IMR-90 (cell line): ENCODE results near the gene PIM1. TPM values are rescaled to one million over a fixed set of nuclear protein-coding genes. Genes with fewer than 3 reads are reported as not detected.

Experiments
- ATAC-seq: fragments of 200-7000 bp; cut with Tn5 transposase; 2 replicates; pipeline ENCODE4 v1.9.1; 2020; ENCODE audit warnings: low read depth, mild to moderate bottlenecking, moderate library complexity
- Bru-seq: library from RNA; stranded (reverse); fragments of 400-500 nt; gene quantifications from one replicate; lab custom pipeline; 2021; lab: Mats Ljungman, UMichigan
- BruChase-seq, 2 experiments: library from RNA; stranded (reverse); fragments of 400-500 nt; gene quantifications; one replicate each; lab custom pipeline; 2021; lab: Mats Ljungman, UMichigan
- BruUV-seq: library from RNA; stranded (reverse); fragments of 400-500 nt; replicated peaks from 2 replicates; lab custom pipeline; 2021; lab: Mats Ljungman, UMichigan
- CTCF ChIA-PET: fragments of 300-600 bp; formaldehyde crosslinking; extraction: SDS; loops from one replicate; lab custom pipeline; 2021; ENCODE audit warnings: antibody characterized with exemption; lab: Yijun Ruan, JAX
- POLR2A ChIA-PET: fragments of 300-600 bp; sonication (Branson Sonifier 250); formaldehyde crosslinking; loops from one replicate; lab custom pipeline; 2022; ENCODE audit warnings: antibody characterized with exemption; ENCODE audit not compliant: unreplicated experiment; lab: Charles Lee
- DNase-seq: peaks from one replicate; pipeline ENCODE4 v3.0.0; 2013
- H2AFZ ChIP-seq: replicated peaks from 2 replicates; pipeline ENCODE3; 2013; ENCODE audit warnings: low read length, mild to moderate bottlenecking; ENCODE audit not compliant: poor library complexity
- H2AK5ac ChIP-seq: 2 replicates; pipeline ENCODE4 v1.6.1; 2013; ENCODE audit warnings: low read depth, low read length, inconsistent platforms
- H2AK9ac ChIP-seq: replicated peaks from 2 replicates; pipeline ENCODE3; 2013; ENCODE audit warnings: mild to moderate bottlenecking, low read depth, low read length, moderate library complexity; ENCODE audit not compliant: poor library complexity
- H2BK120ac ChIP-seq: 2 replicates; pipeline ENCODE4 v1.6.1; 2013; ENCODE audit warnings: low read depth, low read length, inconsistent platforms
- H2BK15ac ChIP-seq: 3 replicates; pipeline ENCODE4 v1.6.1; 2013; ENCODE audit warnings: low read depth, low read length, inconsistent platforms
- H2BK20ac ChIP-seq: 2 replicates; pipeline ENCODE4 v1.6.1; 2013; ENCODE audit warnings: low read depth, mild to moderate bottlenecking, inconsistent platforms, low read length, moderate library complexity
- H2BK5ac ChIP-seq: 2 replicates; pipeline ENCODE4 v1.6.1; 2013; ENCODE audit warnings: mild to moderate bottlenecking, low read depth, low read length, inconsistent platforms; ENCODE audit not compliant: poor library complexity, severe bottlenecking
- H3K14ac ChIP-seq: replicated peaks from 2 replicates; pipeline ENCODE4 v1.6.1; 2013; ENCODE audit warnings: low read depth, low read length, inconsistent platforms
- H3K18ac ChIP-seq: 2 replicates; pipeline ENCODE4 v1.6.1; 2013; ENCODE audit warnings: low read depth, low read length, control low read depth
- H3K23ac ChIP-seq: 2 replicates; pipeline ENCODE4 v1.6.1; 2013; ENCODE audit warnings: low read depth, low read length, inconsistent platforms
- H3K27ac ChIP-seq: 2 replicates; pipeline ENCODE4 v1.5.1; 2013; ENCODE audit warnings: mild to moderate bottlenecking, control low read depth, low read length; ENCODE audit not compliant: insufficient read depth
- H3K27me3 ChIP-seq: 2 replicates; pipeline ENCODE4 v1.6.1; 2013; ENCODE audit warnings: low read length; ENCODE audit not compliant: control insufficient read depth, insufficient read depth
- H3K36me3 ChIP-seq: 2 replicates; pipeline ENCODE4 v1.6.1; 2013; ENCODE audit warnings: low read length, mixed read lengths; ENCODE audit not compliant: control insufficient read depth, insufficient read depth
- H3K4ac ChIP-seq: 2 replicates; pipeline ENCODE4 v1.6.1; 2013; ENCODE audit warnings: low read depth, low read length, inconsistent platforms
- H3K4me1 ChIP-seq: 2 replicates; pipeline ENCODE4 v1.6.1; 2013; ENCODE audit warnings: low read length, mixed read lengths; ENCODE audit not compliant: control insufficient read depth, insufficient read depth
- H3K4me2 ChIP-seq: 2 replicates; pipeline ENCODE4 v1.6.1; 2013; ENCODE audit warnings: low read depth, mild to moderate bottlenecking, control low read depth, low read length, moderate library complexity
- H3K4me3 ChIP-seq: 2 replicates; pipeline ENCODE4 v1.5.1; 2013; ENCODE audit warnings: low read depth, mild to moderate bottlenecking, control low read depth, low read length, moderate library complexity; ENCODE audit not compliant: insufficient read depth
- H3K56ac ChIP-seq: 2 replicates; pipeline ENCODE4 v1.6.1; 2013; ENCODE audit warnings: low read length, inconsistent platforms; ENCODE audit not compliant: insufficient read depth; ENCODE audit errors: extremely low read depth
- H3K79me1 ChIP-seq, 2 experiments: 2 replicates each; pipeline ENCODE4 v1.6.1; 2013; ENCODE audit warnings: low read length in 2 of 2, inconsistent platforms in 1 of 2, low read depth in 1 of 2
- H3K9ac ChIP-seq: 2 replicates; pipeline ENCODE4 v1.6.1; 2013; ENCODE audit warnings: low read depth, low read length, control low read depth
- H3K9me1 ChIP-seq: 2 replicates; pipeline ENCODE4 v1.6.1; 2013; ENCODE audit warnings: low read length, inconsistent platforms; ENCODE audit not compliant: insufficient read depth
- H3K9me3 ChIP-seq: 2 replicates; pipeline ENCODE4 v1.6.1; 2013; ENCODE audit warnings: low read length; ENCODE audit not compliant: control insufficient read depth, insufficient read depth
- H4K20me1 ChIP-seq: 2 replicates; pipeline ENCODE4 v1.6.1; 2013; ENCODE audit warnings: low read length, inconsistent platforms; ENCODE audit not compliant: insufficient read depth
- H4K5ac ChIP-seq: 2 replicates; pipeline ENCODE4 v1.6.1; 2013; ENCODE audit warnings: mild to moderate bottlenecking, low read depth, low read length, control low read depth
- H4K8ac ChIP-seq, 2 experiments: 2 replicates each; pipeline ENCODE4 v1.6.1; 2013; ENCODE audit warnings: low read depth in 2 of 2, low read length in 2 of 2, control low read depth in 1 of 2, inconsistent platforms in 1 of 2
- H4K91ac ChIP-seq: 2 replicates; pipeline ENCODE4 v1.6.1; 2013; ENCODE audit warnings: low read depth, low read length, inconsistent platforms; ENCODE audit not compliant: insufficient read depth
- BHLHE40 ChIP-seq: fragments of 150-350 bp; IDR thresholded peaks from 2 replicates; pipeline ENCODE4 v1.6.1; 2016; ENCODE audit warnings: mild to moderate bottlenecking, low read depth, low read length
- CEBPB ChIP-seq: IDR thresholded peaks from 2 replicates; pipeline ENCODE4 v1.6.1; 2012; ENCODE audit warnings: low read depth, low read length, improper control_type of control experiment
- CHD1 ChIP-seq: IDR thresholded peaks from 2 replicates; pipeline ENCODE4 v1.6.1; 2012; ENCODE audit warnings: low read depth, low read length, improper control_type of control experiment
- ELK1 ChIP-seq: fragments of 150-350 bp; IDR thresholded peaks from 2 replicates; pipeline ENCODE4 v1.6.1; 2016; ENCODE audit warnings: low read depth, mild to moderate bottlenecking, low read length, moderate library complexity, borderline replicate concordance
- MAFK ChIP-seq: IDR thresholded peaks from 2 replicates; pipeline ENCODE4 v1.6.1; 2012; ENCODE audit warnings: low read depth, low read length, improper control_type of control experiment
- NFE2L2 ChIP-seq: fragments of 150-350 bp; IDR thresholded peaks from 2 replicates; pipeline ENCODE4 v1.6.1; 2016; ENCODE audit warnings: low read depth, mild to moderate bottlenecking, low read length
- RAD21 ChIP-seq: IDR thresholded peaks from 2 replicates; pipeline ENCODE4 v1.6.1; 2012; ENCODE audit warnings: low read length, improper control_type of control experiment
- RCOR1 ChIP-seq: IDR thresholded peaks from 2 replicates; pipeline ENCODE4 v1.6.1; 2012; ENCODE audit warnings: mild to moderate bottlenecking, low read length, improper control_type of control experiment; ENCODE audit not compliant: insufficient replicate concordance
- SMC3 ChIP-seq: fragments of 150-350 bp; IDR thresholded peaks from 2 replicates; pipeline ENCODE4 v1.6.1; 2016; ENCODE audit warnings: low read depth, mild to moderate bottlenecking, antibody characterized with exemption, low read length, moderate library complexity
- USF2 ChIP-seq: fragments of 150-350 bp; IDR thresholded peaks from 2 replicates; pipeline ENCODE4 v1.6.1; 2017; ENCODE audit warnings: mild to moderate bottlenecking, antibody characterized with exemption, low read length, low read depth
- WGBS, 2 experiments: methylation state at CpG; one replicate each; pipeline versions ENCODE4 v1.1.5 to v1.1.7; 2013; ENCODE audit warnings: missing lambda C conversion rate in 2 of 2; ENCODE audit not compliant: insufficient read length in 1 of 2; ENCODE audit errors: extremely low coverage in 2 of 2; 5-methylcytosine and 5-hydroxymethylcytosine counted together
- dilution Hi-C: fragments of 300-500 bp; cut with HindIII; formaldehyde crosslinking; loops from one replicate; pipeline ENCODE4 v1.14.3; 2018; ENCODE audit warnings: low sequenced_read_pairs; ENCODE audit not compliant: unreplicated experiment
- in situ Hi-C: fragments of 300-500 bp; cut with MboI; formaldehyde crosslinking; loops from 3 replicates; pipeline ENCODE4 v1.14.3; 2019; ENCODE audit warnings: low sequenced_read_pairs, inconsistent platforms, mixed read lengths
- intact Hi-C: fragments of 100-400 bp; cut with micrococcal nuclease; formaldehyde crosslinking; loops from 2 replicates; pipeline ENCODE4 v1.10.0; 2022
- long read RNA-seq: library from polyadenylated mRNA; unstranded; transcript quantifications from one replicate; pipeline ENCODE4 v2.0.0, GENCODE V29; 2021; ENCODE audit not compliant: unreplicated experiment
- polyA plus RNA-seq, 3 experiments: library from polyadenylated mRNA; depleted of rRNA; stranded (reverse); fragments of >200 nt; gene quantifications; 2 replicates each; pipeline ENCODE4 v1.2.3, GENCODE V29; 2012; ENCODE audit warnings: low replicate concordance in 1 of 3
- total RNA-seq: library from RNA; depleted of rRNA; stranded (reverse); fragments of >200 nt; gene quantifications from 2 replicates; pipeline ENCODE4 v1.2.3, GENCODE V29; 2012; rRNA removed

PIM1 gene
- total RNA-seq, result 6.1 and 7.2 TPM in 2 replicates
- 12.8 and 18.5 TPM in 2 replicates for polyA plus RNA-seq (2012; rRNA removed)
- 12.2 and 21.8 TPM in 2 replicates for polyA plus RNA-seq (2012; cell fraction: cytosol; rRNA removed)
- polyA plus RNA-seq (2012; cell fraction: nucleus; rRNA removed; ENCODE audit: low replicate concordance), result 50.1 and 73.1 TPM in 2 replicates
- percentile 92 among the genes with signal in this experiment for Bru-seq, nascent RNA
- percentile 64 among the genes with signal in this experiment for BruChase-seq, experiment 1, labeled RNA remaining after a 6-hour chase
- BruChase-seq, experiment 2, labeled RNA remaining after a 2-hour chase, result percentile 81 among the genes with signal in this experiment
- long read RNA-seq, transcript PIM1-201 (6 exons, 2,650 nt), result major isoform, 51 of 72 reads
- long read RNA-seq, partial matches to known transcripts, result 13 of 72 reads
- long read RNA-seq, other reads (novel, unspliced or antisense), result 8 of 72 reads

- Histone ChIP-seq H2BK120ac (peak within 1 kb of the TSS; percentile 96), H3K27me3 (no peaks in the 10 kb centered on the region), H3K79me1 (peaks cover 16 to 38% of the 10 kb centered on the region in 2 experiments), H3K4me3 (peak within 1 kb of the TSS; percentile 84), H3K4me2 (peak within 1 kb of the TSS; percentile 79), H3K27ac (peak within 1 kb of the TSS; percentile 85), H3K4ac (peak within 1 kb of the TSS; percentile 88), H3K9me1 (no peaks in the 10 kb centered on the region; the same call in 1 of the 2 replicates), H4K8ac (peak within 1 kb of the TSS; percentile 81 to 92), H2BK20ac (peak within 1 kb of the TSS; percentile 97), H4K20me1 (peaks cover 38% of the 10 kb centered on the region), H2AK9ac (peak within 1 kb of the TSS; percentile 97), H2BK15ac (peak within 1 kb of the TSS; percentile 100), H3K4me1 (peaks cover 7% of the 10 kb centered on the region), H3K9me3 (no peaks in the 10 kb centered on the region), H2BK5ac (peak within 1 kb of the TSS; percentile 94), H2AK5ac (peak within 1 kb of the TSS; percentile 63), H3K14ac (peak within 1 kb of the TSS; percentile 100), H4K5ac (peak within 1 kb of the TSS; percentile 78), H3K9ac (peak within 1 kb of the TSS; percentile 85), H3K23ac (peak within 1 kb of the TSS; percentile 100), H3K36me3 (peaks cover 29% of the 10 kb centered on the region), H4K91ac (peak within 1 kb of the TSS; percentile 98), H2AFZ (peak within 1 kb of the TSS; percentile 88), H3K18ac (peak within 1 kb of the TSS; percentile 76), H3K56ac (peak within 1 kb of the TSS; percentile 99)
- ATAC-seq (peak; percentile 91), DNase-seq (peak; percentile 95)
- in situ Hi-C loops, result loop anchor here (5.0 kb wide), 1 partner anchor 117 kb away; no protein-coding TSS in a partner anchor
- 0% methylated on average over 24 of the region's 90 CpGs; no CpG with 5 or more reads in 1 of the 2 experiments for WGBS, 2 experiments
- ChIA-PET CTCF (interaction anchor here (1.6 to 4.0 kb wide), 3 partner anchors 93 to 118 kb away, joined by 6 to 20 read pairs (median 10); no protein-coding TSS in a partner anchor), POLR2A (interaction anchor here (0.6 to 1.0 kb wide), 4 partner anchors 28 to 104 kb away, joined by 4 to 13 read pairs (median 6); no protein-coding TSS in a partner anchor)
- intact Hi-C loops, result loop anchor here (1.0 kb wide), 2 partner anchors 25 to 32 kb away; no protein-coding TSS in a partner anchor
- dilution Hi-C loops, result no loop called here
- no TSS peak for BruUV-seq
- TF ChIP-seq CEBPB, result no peak
- TF ChIP-seq SMC3, result no peak
- no peak for TF ChIP-seq RCOR1
- no peak for TF ChIP-seq NFE2L2
- TF ChIP-seq CHD1, result no peak
- TF ChIP-seq ELK1, result no peak
- no peak for TF ChIP-seq MAFK
- peak; percentile 45 for TF ChIP-seq BHLHE40
- TF ChIP-seq USF2, result no peak
- no peak; the same call in 1 of the 2 replicates for TF ChIP-seq RAD21
Observed at GRCh38 chr6:37169496-37170272, at the start of gene PIM1. TSS of gene PIM1 (plus strand) at chr6:37170152. CDS start at chr6:37170576, 424 bp downstream.
